Esophagus muscularis mucosa (tissue), 4 donors: ENCODE data around the gene CLIP3. TPM values are rescaled to one million over a fixed set of nuclear protein-coding genes. Genes with fewer than 3 reads are reported as not detected.
"Not testable (repeated sequence)": the region's sequence is repeated elsewhere in the genome, so short reads cannot be mapped to it uniquely, and the experiment has no call there.

ENCODE experiments used
- DNase-seq: peaks from one replicate; pipeline ENCODE4 v3.0.0-alpha.2; 2017; ENCODE audit errors: extremely low spot score
- H3K27ac ChIP-seq, 4 donors: fragments of 200-600 bp; sonication (generic); replicated peaks in 1 of 4; 1 replicate in 3 of 4; 2 replicates in 1 of 4; pipeline ENCODE4 v1.5.1; 2016 to 2019; ENCODE audit warnings: mild to moderate bottlenecking in 1 of 4
- H3K27me3 ChIP-seq, 4 donors: fragments of 200-600 bp; sonication (generic); one replicate each; pipeline versions ENCODE4 v1.5.1 to v1.6.0; 2016 to 2019
- H3K36me3 ChIP-seq, 4 donors: fragments of 200-600 bp; sonication (generic); one replicate each; pipeline ENCODE4 v1.5.1; 2016 to 2019
- H3K4me1 ChIP-seq, 4 donors: fragments of 200-600 bp; sonication (generic); one replicate each; pipeline ENCODE4 v1.5.1; 2016 to 2019
- H3K4me3 ChIP-seq, 4 donors: fragments of 200-600 bp; sonication (generic); 1 replicate in 2 of 4; 2 replicates in 2 of 4; pipeline ENCODE4 v1.5.1; 2016 to 2019; ENCODE audit warnings: mild to moderate bottlenecking in 4 of 4, moderate library complexity in 1 of 4
- H3K9me3 ChIP-seq, 4 donors: fragments of 200-600 bp; sonication (generic); 1 replicate in 3 of 4; 2 replicates in 1 of 4; pipeline ENCODE4 v1.5.1; 2016 to 2019
- CTCF ChIP-seq, 3 experiments: fragments of 200-600 bp in 2 of 3; fragments of 450-650 bp in 1 of 3; sonication (generic) in 2 of 3; IDR thresholded peaks; one replicate each; pipeline ENCODE4 v1.5.1; 2017 to 2019; ENCODE audit warnings: antibody characterized with exemption in 3 of 3, mild to moderate bottlenecking in 2 of 3, moderate library complexity in 1 of 3
- EP300 ChIP-seq: sonication (generic); formaldehyde crosslinking; IDR thresholded peaks from one replicate; pipeline ENCODE4 v1.6.1; 2017; ENCODE audit warnings: antibody characterized with exemption
- POLR2A ChIP-seq: fragments of 450-650 bp; IDR thresholded peaks from one replicate; pipeline ENCODE4 v1.6.1; 2017; ENCODE audit warnings: antibody characterized with exemption, moderate library complexity, mild to moderate bottlenecking, low read depth
- POLR2AphosphoS5 ChIP-seq, 2 donors: sonication (generic); formaldehyde crosslinking; IDR thresholded peaks; one replicate each; pipeline ENCODE4 v1.6.1; 2017; ENCODE audit warnings: antibody characterized with exemption in 2 of 2
- WGBS: methylation state at CpG from one replicate; pipeline ENCODE4 v1.1.5; 2018; 5-methylcytosine and 5-hydroxymethylcytosine counted together
- intact Hi-C: fragments of 100-400 bp; cut with DNase I; formaldehyde crosslinking; loops from one replicate; pipeline ENCODE4 v1.15.1; 2023
- total RNA-seq, 4 donors: library from RNA; depleted of rRNA; stranded (reverse); fragments of >200 nt; gene quantifications; one replicate each; pipeline versions ENCODE4 v1.1.0 to v1.2.1, GENCODE V29; 2016

CLIP3 gene
- total RNA-seq, 4 donors from 2014 or later, result 39.9 to 73.3 (median 51.4) TPM

DNA sequence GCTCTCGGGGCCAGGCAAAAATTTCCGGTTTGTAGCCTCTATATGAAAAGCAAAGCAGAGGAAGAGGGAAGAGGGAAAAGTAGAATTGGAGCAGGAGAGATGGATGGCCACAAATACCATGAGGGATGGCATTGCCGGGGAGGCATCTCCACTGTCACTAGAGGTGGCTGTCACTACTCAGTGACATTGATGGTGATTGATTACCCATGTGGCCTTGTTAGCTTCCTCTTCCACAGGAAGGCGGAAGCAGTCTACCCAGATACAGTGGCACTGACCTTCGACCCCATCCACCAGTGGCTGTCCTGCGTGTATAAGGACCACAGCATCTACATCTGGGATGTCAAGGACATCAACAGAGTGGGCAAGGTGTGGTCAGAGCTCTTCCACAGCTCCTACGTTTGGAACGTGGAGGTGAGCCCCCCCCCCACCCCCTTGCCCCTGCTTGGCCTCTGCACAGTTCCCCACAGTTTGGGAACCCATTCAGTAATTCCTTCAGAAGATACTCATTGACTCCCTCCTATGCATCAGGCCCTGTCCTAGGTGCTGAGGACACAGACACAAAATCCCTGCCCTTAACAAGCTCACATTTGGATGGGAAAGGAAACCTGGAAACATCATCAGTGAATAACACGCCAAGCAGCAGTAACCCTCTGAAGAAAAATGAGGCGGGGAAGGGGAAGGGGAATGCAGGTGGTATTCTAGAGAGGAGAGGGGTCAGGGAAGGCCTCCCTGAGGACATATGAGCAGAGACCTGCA lies 40.6 kb upstream of the CLIP3 start:
- Histone ChIP-seq H3K4me3 (no peak overlapping the region), H3K27ac (no peak overlapping the region), H3K9me3 (no peaks in the 10 kb centered on the region), H3K27me3 (no peaks in the 10 kb centered on the region), H3K36me3 (no peaks in the 10 kb centered on the region), H3K4me1 (no peaks in the 10 kb centered on the region)
- TF ChIP-seq POLR2A (no peak), CTCF (IDR thresholded peaks at IDR 0.05) (no peak), EP300 (no peak), POLR2AphosphoS5 (IDR thresholded peaks at IDR 0.05) (no peak)
- DNase-seq, result no peak
- 85% methylated on average over 10 of the region's 10 CpGs for WGBS
- intact Hi-C loops, result no loop called here

DNA sequence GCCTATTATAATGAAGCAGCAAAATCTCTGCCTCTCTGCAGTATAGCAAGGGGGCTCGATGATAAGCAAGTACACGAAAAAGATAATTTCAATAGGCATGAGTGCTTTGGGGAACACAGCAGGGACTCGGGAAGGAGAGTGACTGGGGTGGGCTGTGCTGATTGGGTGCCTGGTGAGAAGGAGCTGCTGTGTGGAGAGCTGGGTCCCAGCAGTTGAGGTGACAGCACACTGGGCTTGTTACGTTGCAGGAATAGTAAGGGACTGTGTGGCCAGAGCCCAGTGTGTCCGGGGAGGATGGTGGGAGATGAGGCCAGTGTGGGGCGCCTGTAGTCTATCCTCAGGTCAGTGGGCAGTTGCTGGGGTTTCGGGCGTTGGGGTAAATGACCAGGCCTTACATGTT lies 39.4 kb upstream of the CLIP3 start:
- no peak for DNase-seq
- WGBS, result 94% methylated on average over 8 of the region's 8 CpGs
- Histone ChIP-seq H3K9me3 (no peaks in the 10 kb centered on the region), H3K4me1 (no peaks in the 10 kb centered on the region), H3K27me3 (no peaks in the 10 kb centered on the region), H3K4me3 (no peak overlapping the region), H3K27ac (no peak overlapping the region), H3K36me3 (no peaks in the 10 kb centered on the region)
- TF ChIP-seq POLR2A, result no peak
- no peak for TF ChIP-seq EP300
- TF ChIP-seq CTCF (IDR thresholded peaks at IDR 0.05), result no peak
- no peak for TF ChIP-seq POLR2AphosphoS5 (IDR thresholded peaks at IDR 0.05)
- intact Hi-C loops, result no loop called here

DNA sequence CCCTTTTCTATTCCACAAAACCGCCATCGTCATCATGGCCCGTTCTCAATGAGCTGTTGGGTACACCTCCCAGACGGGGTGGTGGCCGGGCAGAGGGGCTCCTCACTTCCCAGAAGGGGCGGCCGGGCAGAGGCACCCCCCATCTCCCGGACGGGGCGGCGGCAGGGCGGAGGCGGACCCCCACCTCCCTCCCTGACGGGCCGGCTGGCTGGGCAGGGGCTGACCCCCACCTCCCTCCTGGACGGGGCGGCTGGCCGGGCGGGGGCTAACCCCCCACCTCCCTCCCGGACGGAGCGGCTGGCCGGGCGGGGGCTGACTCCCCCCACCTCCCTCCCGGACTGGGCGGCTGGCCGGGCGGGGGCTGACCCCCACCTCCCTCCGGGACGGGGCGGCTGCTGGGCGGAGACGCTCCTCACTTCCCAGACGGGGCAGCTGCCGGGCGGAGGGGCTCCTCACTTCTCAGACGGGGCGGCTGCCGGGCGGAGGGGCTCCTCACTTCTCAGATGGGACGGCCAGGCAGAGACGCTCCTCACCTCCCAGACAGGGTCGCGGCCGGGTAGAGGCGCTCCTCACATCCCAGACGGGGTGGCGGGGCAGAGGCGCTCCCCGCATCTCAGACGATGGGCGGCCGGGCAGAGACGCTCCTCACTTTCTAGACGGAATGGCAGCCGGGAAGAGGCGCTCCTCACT lies 36.3 kb upstream of the CLIP3 start:
- H3K4me1 ChIP-seq, DNase-seq, H3K9me3 ChIP-seq, H3K27ac ChIP-seq, H3K36me3 ChIP-seq, H3K27me3 ChIP-seq, H3K4me3 ChIP-seq: not testable (repeated sequence)
- intact Hi-C loops, result loop anchor here (10.0 kb wide), 1 partner anchor 106 kb away; no protein-coding TSS in a partner anchor
- WGBS, result 95% methylated on average over 28 of the region's 57 CpGs

DNA sequence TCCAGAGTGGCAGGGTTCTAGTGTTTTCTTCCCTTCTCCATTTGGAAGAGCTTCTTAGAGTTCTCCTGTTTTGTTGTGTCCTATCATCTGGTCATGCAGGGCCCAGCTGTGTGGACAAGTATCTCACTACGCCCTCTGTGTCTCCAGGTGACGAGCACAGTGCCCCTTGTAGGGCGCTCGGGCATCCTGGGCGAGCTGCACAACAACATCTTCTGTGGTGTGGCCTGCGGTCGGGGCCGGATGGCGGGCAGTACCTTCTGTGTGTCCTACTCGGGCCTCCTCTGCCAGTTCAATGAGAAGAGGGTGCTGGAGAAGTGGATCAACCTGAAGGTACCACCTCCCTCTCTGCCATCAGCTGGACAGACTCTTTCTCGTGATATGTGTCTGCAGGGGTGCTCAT lies 35.0 kb upstream of the CLIP3 start:
- H3K9me3 ChIP-seq, result no peaks in the 10 kb centered on the region
- no peaks in the 10 kb centered on the region for H3K27me3 ChIP-seq
- DNase-seq, result no peak
- TF ChIP-seq POLR2AphosphoS5 (IDR thresholded peaks at IDR 0.05) (no peak), EP300 (no peak), POLR2A (no peak), CTCF (IDR thresholded peaks at IDR 0.05) (no peak)
- WGBS, result 100% methylated on average over 1 of the region's 11 CpGs
- no peaks in the 10 kb centered on the region for H3K36me3 ChIP-seq
- H3K27ac ChIP-seq, result no peak overlapping the region
- H3K4me3 ChIP-seq, result no peak overlapping the region
- H3K4me1 ChIP-seq, result no peaks in the 10 kb centered on the region
- intact Hi-C loops, result loop anchor here (10.0 kb wide), 1 partner anchor 107 kb away; no protein-coding TSS in a partner anchor

GRCh38 chr19:36064826-36065225 lies 32.2 kb upstream of the CLIP3 start:
- Histone ChIP-seq H3K9me3 (no peaks in the 10 kb centered on the region), H3K27ac (no peak overlapping the region), H3K4me3 (no peak overlapping the region), H3K4me1 (no peaks in the 10 kb centered on the region), H3K36me3 (no peaks in the 10 kb centered on the region), H3K27me3 (no peaks in the 10 kb centered on the region)
- intact Hi-C loops, result loop anchor here (10.0 kb wide), 1 partner anchor 110 kb away; no protein-coding TSS in a partner anchor
- WGBS, result 89% methylated on average over 8 of the region's 8 CpGs
- no peak for DNase-seq
- TF ChIP-seq CTCF (IDR thresholded peaks at IDR 0.05), result no peak
- no peak for TF ChIP-seq POLR2AphosphoS5 (IDR thresholded peaks at IDR 0.05)
